Stimulated activated CD8-positive, alpha-beta memory T cell treated with anti-CD3 and anti-CD28 coated beads, Interleukin-15, amount 100 ng/mL, for 24 hours (primary cell): ENCODE results near the gene C20orf144.
A peak's percentile ranks its signal among the peaks of the same experiment; 100 is the strongest.

Source experiments
- DNase-seq: peaks from one replicate; pipeline ENCODE4 v3.0.0-alpha.2; 2020; ENCODE audit warnings: low read depth

Gene C20orf144

DNA sequence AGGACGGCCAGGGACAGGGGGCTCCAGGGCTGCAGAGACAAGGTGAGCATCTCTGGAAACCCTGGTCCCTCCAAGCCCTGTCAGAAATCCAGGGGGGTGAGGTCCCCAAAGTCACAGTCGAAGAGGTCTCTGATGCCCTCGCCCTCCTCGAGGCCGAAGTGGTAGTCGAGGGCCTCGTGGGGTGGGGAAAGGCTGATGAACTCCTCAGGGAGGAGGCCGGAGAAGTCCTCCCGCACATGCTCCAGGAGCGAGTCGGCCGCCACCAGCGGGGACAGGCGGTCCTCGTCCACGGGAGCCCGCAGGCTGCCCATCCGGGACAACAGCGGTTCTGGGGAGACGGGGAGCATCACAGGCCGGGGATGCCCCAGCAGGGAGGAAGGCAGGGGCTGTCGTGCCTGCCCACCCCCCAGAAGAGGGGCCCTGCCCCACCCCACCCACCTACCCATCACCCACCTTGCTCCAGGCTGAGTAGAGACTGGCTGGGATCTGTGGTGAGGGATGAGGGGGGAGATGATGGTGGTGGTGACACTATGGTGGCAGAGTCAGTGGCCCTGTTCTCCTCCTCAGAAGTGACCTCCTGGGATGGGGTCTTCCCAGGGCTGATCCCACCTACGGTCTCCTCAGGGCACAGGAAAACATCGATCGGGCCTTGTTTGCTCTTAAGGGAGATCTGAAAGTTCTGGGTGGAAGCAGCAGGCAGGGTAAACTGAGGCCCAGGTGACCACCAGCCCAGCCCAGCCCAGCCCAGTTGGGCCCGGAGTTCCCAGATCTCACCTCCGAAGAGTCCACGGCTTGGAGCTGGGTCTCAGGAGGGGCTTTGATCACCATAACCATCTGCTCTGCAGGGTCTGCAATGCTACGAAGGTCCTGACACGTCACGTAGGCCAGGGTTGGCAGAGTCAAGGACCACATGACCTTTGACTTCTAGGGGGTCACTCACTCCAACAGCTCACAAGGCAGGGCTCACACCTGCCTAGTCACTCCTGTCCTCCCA lies 14.8 kb downstream of the C20orf144 start:
- DNase-seq = no peak

DNA sequence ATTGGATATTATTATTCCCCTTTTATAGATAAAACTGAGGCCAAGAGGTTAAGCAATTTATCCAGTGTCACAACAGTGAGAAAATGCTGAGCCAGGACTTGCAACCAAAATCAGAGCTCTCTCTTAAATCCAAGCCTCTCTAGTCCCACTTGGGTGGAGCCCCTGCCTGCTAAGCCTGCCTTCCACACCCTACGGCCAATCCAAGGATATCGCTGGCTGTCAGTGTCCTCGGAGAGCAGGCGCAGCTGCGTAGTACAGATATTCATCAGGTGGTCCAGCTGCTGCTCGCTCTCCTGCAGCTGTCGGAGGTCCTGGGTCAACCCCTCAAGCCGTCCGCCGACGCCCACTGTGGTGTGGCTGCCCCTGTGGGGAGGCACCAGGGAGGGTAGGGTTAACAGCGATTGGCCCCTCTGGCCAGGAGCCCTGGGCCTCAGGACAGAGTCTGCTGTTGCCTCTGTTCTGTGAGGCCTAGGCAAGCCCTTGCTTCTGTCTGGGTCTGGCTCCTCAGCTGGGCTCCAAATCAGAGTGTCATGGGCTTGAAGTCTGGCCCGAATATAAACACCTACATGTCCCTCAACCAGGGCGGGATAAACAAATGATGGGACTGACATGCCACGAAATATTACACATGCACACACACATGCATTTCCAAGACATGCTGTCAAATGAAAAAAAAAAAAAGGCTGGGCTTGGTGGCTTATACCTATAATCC lies 16.0 kb downstream of the C20orf144 start:
- DNase-seq = no peak

DNA sequence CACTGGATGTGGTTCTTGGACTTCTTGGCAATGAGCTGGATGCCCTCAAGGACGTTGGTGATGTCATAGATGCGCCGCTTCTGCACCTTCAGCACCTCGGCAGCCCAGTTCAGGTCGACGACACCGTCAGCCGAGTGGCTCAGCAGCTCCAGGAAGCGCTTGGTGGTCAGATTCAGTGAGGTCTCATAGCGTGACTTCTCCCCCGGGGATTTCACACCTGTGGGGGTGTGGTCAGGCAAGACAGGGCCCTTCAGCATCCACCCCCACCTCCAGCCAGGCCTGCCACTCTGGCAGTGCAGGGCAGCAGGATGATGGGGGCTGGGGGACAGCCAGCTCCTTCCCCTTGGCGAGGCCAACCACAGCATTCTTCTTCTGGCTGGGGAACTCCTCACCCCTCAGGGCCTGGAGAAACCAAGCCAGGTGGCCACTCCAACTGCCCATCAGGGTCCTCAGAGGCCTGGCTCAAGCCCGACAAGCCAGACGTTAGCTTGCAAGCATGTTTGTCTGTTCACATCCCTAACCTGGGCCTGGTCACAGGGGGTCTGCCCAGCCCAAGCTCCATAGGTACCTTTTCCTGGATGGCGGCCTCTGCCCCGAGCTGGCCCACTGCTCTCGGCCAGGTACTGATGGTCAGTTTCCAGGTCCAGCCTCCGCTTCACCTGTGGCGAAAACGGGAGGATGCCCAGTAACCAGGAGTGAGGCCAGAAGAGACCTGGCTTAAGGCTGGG lies 17.8 kb downstream of the C20orf144 start:
- DNase-seq = no peak

DNA sequence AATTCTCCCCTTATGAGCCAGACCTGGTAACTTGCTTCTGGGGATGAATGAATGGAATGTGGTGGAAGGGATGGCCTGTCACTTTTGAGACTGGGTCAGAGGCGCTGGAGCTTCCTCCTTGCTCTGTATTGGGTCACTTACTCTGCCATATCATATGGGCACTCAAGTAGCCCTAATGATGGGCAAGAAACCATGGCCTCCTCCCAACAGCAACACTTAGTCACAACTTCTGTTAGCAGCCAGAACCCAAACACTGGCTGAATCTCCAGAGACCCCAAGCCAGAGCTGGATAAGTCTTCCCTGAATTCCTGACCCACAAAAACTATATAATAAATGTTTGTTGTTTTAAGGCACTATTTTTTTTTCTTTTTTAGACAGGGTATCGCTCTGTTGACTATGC lies 18.6 kb downstream of the C20orf144 start:
- DNase-seq = no peak

DNA sequence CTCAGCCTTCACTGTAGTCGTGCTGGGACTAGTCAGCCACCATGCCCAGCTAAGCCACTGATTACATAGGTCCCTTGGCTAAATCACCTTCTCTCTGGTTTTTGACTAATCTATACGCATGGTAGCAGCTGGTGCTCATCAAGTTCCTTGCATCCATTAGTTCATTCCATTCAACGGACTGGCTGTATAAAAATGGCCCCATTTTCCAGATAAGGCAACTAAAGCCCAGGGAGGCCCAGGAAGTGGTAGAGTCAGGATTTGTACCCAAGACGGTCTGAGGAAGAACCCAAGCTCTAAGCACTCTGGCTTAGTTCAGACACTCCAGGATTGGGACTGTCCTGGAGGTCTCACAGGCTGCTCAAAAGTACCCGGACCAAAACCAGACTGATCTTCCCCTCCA lies 19.2 kb downstream of the C20orf144 start:
- no peak for DNase-seq

DNA sequence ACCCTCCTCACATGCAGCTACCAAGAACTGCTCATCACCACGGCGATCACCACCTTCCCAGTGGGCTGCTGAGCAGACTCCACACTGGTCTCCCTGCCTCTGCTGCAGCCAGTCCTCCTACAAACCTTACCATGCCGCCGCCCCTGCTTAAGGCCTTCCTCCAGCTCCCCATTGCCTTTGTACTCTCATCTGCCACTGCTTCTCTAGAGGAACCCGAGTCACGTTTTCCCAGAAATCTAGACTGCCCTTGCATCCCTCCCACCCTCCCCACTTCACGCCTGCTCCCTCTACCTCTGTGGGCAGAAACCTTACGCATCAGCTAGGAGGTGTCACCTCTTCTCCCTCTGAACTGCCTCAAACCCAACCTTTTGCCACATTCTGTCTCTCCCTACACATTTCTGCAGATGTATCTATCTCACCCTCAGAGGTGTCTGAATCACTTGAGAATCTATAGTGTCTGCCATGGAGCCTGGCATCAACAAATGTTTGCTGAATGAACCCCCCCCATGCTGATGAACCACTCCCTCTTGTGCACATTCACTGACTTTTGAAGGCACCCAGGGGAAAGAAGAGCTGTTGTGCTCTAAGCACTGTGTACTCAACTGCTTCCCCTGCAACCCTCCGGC lies 19.7 kb downstream of the C20orf144 start:
- DNase-seq = no peak

DNA sequence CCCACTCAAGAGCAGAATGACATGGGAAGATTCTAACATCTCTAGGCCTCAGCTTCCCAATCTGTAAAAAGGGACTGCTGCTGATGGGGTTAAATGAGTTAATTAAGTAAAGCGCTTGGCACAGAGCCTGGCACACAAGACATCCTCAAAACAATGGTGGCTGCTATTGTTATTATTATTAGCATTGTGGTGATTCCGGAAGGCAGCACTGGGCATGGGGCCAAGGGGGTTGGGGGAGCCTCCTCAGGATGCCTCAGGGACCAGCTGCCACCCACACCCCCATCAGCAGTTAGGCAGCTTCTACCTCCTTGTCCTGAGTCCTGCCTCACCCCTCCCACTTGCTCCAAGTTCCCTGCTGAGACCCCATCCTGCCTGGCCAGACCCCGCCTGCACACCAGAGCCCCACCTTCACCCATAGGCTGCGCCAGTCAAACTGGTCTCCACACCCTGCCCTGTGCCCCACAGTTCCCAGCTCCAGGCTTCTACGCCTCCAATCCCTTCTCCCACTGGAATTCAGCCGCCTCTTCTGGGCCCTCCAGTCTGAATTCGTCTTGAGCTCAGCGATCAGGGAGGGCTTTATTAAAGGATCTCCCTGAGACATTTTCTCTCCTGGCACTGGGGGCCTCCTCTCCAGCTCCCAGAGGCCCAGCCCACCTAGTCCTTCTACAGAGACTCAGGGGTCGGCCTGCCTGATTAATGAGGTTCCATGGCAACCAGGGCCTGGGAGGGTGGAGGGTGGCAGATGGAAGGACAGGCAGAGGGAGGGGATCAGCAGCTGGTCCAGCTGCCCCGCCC lies 22.6 kb downstream of the C20orf144 start:
- no peak for DNase-seq

DNA sequence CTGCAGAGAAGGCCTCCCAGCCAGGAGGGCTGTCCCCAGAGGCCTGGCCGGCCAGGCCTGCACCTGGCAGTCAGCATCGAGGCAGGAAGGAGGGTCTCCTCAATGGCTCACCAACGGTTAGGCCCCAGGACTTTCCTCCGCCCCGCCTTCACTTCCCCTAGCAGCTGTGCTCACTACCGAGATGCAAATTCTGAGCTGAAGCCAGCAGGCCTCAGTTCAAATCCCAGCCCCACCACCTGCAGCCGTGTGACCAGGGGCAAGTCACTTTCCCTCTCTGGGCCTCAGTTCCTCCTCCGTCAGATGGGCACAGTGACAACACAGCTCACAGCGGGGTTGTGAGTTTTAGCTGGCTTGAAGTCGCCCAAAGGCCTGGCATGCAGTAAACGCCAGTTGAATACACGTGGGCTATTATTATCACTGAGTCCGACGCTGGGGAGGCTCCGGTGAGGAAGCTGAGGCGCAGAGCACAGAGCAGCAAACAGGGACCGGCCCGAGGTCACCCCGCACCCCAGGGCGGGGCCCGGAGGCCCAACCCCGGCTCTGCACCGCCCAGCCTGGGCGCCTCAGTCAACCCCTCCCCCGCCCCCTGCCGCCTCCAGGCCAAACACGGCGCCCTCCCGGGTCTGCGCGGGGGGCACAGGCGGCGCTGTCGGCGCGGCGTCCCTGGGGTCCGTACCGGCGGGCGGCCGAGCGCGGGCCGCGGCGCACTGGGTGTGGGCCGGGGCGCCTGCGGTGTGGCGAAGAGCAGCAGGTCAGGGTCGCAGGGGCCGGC lies 23.4 kb downstream of the C20orf144 start:
- no peak for DNase-seq

DNA sequence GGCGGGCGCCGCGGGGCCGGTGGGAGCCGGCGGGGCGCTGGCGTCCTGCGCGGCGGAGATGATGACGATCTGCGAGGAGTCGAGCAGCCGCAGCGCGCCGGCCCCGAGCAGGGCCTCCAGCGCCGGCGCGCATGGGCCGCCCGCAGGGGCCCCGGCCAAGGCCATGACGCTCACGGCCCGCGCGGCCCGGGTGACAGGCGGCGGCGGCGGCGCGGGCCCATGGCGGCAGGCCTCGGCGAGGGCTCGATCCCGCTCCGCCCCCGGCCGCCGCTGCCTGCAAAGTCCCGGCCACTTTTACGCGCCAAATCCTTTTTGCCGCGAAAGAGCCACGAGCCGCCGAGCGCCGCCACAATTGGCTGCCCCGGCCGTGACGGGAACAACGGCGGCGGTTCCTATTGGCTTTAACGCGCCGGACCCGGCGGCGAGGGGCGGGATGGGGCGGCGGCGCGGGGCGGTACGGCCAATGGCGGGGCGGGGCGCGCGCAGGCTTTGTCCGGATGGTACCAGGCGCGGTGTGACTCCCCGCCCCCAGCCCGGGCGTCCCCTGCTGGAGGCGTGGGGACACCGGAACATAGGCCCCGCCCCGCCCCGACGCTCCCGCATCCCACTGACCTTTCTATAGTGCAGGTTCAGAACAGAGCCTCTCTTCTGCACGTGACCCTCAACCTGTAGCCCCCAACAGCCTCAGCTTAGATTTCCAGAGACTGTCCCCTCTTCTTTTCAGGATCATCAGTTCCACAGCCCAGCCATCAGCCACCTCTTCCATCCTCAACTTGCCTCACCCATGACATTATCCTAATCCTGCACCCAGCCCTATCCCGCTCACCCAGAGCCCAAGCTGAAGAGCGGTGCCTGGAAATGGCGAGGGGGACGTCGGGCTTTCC lies 24.2 kb downstream of the C20orf144 start, which contains the start of gene E2F1:
Gene E2F1, minus strand, starts transcription at position 286 of the 884 bp plus-strand sequence. Its CDS starts 121 bp downstream, at position 165.
- peak; percentile 89 for DNase-seq

DNA sequence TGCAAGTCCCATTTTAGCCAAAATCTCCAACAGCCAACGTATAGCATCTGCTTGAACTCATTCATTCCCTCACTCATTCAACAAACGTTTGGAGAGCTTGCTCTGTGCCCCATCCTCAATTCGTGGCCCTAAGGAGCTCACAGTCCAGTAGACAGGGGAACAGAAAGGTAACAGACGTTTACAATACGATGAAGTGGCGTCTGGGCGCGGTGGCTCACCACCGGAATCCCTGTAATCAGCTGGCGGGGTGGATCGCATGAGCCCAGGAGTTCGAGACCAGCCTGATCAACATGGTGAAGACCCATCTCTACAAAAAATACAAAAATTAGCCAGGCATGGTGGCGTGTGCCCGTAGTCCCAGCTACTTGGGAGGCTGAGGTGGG lies 24.8 kb downstream of the C20orf144 start:
- DNase-seq = no peak

DNA sequence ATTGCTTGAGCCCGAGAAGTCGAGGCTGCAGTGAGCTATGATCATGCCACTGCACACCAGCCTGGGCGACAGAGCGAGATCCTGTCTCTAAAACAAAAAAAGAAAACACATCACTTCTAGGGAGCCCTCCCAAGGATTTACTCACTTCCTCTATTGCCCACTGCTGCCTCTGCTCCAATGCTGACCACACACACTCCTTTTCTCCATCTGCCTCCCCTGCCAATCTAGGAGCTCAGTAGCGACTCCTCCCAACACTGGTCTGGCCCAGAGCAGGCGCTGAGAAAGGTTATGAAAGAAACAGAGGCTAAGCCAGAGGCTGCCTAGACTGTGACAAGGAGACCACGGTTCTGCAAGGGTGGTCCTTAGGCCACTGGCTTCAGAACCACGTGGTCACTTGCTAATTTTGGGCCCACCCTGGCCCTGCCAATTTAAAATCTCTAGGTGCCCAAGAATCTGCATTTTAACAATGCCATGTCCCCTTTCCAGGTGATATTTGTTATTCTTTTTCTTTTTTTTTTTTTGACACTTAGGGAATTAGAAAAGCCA lies 25.3 kb downstream of the C20orf144 start:
- DNase-seq = no peak

DNA sequence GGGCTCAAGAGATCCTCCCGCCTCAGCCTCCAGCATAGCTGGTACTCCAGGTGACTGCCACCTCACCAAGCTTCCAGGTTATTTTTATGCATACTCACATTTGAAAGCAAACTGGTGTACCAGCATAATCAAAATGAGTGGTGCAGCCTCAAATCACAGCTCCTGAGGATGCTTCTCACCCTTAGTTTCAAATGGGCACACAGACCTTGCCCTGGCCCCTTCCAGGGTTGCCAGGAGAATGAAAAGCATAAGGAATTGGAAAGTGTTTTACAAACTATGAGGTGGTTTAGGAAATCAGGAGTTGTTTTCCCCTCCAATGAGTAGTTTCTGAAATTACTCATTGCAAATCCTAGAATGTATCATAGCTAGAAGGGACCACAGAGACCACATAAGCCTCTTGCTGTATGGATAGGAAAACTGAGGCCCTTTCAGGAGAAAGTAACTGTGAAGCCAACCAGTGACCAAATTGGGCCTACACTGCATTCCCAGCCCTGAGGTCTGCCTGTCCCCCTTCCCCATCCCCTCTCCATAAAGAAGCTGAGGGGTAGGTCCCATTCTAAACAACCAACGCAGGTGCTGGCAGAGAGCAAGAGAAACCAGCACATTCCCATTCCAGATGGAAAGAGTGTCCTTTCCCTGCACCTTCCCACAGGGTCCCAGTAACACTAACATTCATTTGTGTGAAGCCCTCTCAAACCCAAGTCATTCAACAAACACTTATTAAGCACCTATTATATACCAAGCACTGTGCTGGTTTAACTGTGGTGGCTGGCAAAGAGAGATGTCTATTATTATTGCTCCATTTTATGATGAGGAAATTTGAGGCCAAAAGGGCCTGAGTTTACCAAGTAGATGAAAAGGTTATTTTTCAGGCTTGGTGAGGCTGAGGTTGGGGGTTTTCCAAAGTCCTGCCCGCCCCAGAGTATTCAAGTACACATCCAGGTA lies 26.1 kb downstream of the C20orf144 start:
- no peak for DNase-seq

DNA sequence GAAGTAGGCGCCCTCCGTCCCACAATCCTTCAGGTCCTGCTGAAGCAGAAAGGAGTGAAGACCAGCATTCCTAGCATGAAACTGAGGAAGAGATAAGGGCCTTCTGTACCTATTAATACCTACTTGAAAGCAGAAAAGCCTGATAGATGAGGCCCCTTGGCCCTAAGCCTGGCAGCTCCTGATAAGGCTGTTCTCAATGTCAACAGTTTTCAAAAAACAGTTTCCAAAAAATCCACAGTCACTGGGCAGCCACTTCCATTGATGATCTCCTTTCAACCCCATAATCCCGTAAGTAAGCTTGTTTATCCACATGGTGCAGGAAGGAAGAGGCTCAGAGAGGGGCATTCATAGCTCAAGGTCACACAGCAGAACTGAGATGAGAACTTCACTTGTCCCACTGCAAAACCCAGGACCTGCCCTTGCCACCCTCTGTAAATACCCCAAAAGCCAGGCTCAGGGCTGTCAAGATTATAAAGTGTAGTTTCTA lies 26.9 kb downstream of the C20orf144 start:
- DNase-seq = no peak

DNA sequence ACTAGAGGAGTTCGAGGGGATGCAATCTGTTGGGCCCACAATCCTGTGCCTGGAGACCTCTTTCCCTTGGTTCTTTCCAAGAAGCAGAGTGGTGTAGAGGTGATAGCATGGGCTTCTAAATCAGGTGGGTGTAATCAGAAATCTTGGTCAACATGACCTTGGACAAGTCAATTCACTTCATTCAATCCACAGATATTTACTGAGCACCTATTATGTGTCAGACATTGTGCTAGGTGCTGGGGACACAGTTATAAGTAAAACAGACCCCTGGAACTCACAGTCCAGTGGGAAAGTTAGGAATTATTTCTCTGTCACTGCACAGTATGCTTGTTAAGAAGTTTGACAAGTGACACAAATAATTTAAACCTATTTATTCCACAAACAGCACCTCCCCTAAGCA lies 27.4 kb downstream of the C20orf144 start:
- no peak for DNase-seq

DNA sequence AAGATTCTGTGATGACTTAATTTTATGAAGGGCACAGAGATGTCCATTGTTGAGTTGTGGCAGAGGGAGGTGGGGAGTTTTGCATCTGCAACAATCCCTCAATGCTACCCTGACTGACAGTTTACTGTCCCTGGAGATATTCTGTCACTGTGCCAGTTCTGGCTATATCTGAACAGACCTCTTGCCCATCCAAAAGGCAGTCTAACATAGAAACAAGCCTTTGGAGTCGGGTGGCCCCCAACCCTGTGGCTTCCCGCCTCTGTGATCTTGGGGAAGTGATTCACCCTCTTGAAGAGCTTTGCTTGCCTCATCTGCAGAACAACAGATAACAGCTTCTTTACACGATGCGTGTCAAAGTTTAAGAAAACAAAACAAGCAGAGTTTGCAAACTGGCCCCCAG lies 27.8 kb downstream of the C20orf144 start:
- no peak for DNase-seq

DNA sequence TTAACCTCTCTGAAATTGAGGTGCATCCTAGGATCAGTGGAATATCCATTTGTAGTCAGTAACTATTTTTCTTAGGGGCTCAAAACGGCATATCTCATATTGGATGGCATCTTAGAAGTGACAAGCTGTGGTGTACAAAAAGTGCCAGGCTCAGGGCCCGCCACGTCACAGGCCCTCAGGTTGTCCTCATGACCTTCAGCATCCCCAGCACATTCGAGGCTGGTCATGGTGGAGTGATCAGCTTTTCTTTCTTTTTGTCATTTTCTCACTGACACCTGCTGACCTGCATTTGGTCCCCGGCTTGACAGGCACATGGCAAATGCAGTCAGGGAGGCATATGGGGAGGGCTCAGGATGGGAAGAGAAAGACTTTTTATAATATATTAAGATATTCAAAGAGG lies 31.2 kb downstream of the C20orf144 start:
- no peak for DNase-seq

DNA sequence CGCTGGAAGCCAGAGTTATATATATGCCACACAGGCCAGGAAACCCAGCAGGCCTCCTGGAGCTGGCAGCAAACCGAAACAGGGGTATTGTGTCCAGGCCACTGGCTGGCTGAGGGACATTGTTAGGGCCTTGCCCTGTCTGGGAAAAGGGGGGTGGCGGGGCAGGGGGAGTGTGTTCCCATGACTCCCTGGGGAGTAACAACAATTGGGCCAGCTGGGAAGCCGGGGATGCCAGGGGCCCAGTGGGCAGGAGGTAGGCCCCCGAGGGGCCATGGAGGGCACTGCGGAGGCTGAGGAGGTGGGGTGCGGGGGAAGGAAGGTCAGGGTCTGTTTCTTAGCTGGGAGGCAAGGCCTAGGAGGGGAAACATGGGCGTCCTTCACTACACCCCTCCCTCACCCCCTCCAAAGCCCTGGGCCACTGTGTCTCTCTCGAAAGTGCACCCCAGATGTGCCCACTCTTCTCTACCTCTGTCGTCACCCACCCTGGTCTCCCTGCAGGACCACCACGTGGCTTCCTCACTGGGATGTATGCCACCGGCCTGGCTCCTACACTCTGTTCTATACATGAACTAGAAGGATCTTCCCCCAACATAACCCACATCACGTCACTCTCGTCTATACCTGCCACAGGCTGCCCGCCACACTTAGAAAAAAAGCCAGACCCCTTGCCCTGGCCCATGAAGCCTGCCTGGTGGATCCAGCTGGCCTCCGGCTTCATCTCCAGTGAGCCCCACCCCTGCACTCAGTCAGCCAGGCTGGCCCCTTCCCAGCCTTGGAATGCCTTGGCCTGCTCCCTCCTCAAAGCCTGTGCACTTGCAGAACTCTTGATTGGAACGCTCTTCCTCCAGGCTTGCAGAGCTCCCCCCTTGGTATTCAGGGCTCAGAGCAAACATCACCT lies 31.9 kb downstream of the C20orf144 start:
- DNase-seq = no peak
